ENCODE data around the gene ROR1.

ROR1 gene

GRCh38 chr1:63885899-63886298 is 112.1 kb downstream of the ROR1 start:
- Histone ChIP-seq H3K36me3 (ENCODE audit: control insufficient read depth in 2 of 2, insufficient read depth in 1 of 2, low read length in 2 of 2) (no peaks in the 10 kb centered on the region), H3K4me3 (ENCODE audit: low read depth, low read length) (no peak overlapping the region), H3K27ac (ENCODE audit: extremely low read depth, low read depth, low read length) (no peak overlapping the region), H3K4me1 (ENCODE audit: control insufficient read depth, insufficient read depth, low read length) (peaks cover 4% of the 10 kb centered on the region; the same call in 1 of the 2 replicates), H3K9me3 (ENCODE audit: control insufficient read depth, insufficient read depth, low read depth, low read length) (no peaks in the 10 kb centered on the region)
- CTCF ChIA-PET, result interaction anchor here (0.6 to 0.9 kb wide), 2 partner anchors 251 to 384 kb away, joined by 3 to 4 read pairs; no protein-coding TSS in a partner anchor
- TF ChIP-seq ZNF768 (tag by site-specific recombination; IDR thresholded peaks at IDR 0.05) (no peak), ZNF623 (tag by site-specific recombination; IDR thresholded peaks at IDR 0.05) (no peak), ZNF473 (tag by site-specific recombination; IDR thresholded peaks at IDR 0.05) (no peak), PBX3 (CRISPR knock-in tag; IDR thresholded peaks at IDR 0.05) (no peak), TRIM28 (IDR thresholded peaks at IDR 0.05; ENCODE audit: borderline replicate concordance, low read length) (no peak), ZBTB17 (tag by site-specific recombination; IDR thresholded peaks at IDR 0.05) (no peak), ZNF354C (tag by site-specific recombination; IDR thresholded peaks at IDR 0.05; ENCODE audit: borderline replicate concordance, low read depth) (no peak), ZBTB8A (tag by site-specific recombination; IDR thresholded peaks at IDR 0.05) (no peak), EGR2 (tag by site-specific recombination; IDR thresholded peaks at IDR 0.05; ENCODE audit: low read depth) (no peak), ZEB2 (tag by site-specific recombination; IDR thresholded peaks at IDR 0.05) (no peak), ZNF10 (tag by site-specific recombination; IDR thresholded peaks at IDR 0.05) (no peak), ZNF433 (tag by site-specific recombination; IDR thresholded peaks at IDR 0.05; ENCODE audit: low read depth) (no peak), ZSCAN16 (tag by site-specific recombination; IDR thresholded peaks at IDR 0.05) (no peak), IKZF3 (tag by site-specific recombination; IDR thresholded peaks at IDR 0.05) (no peak)
- POLR2A ChIA-PET, result no interaction called here

GRCh38 chr1:63886340-63886739 is 112.5 kb downstream of the ROR1 start:
- no peaks in the 10 kb centered on the region for H3K36me3 ChIP-seq (ENCODE audit: control insufficient read depth in 2 of 2, insufficient read depth in 1 of 2, low read length in 2 of 2)
- CTCF ChIA-PET, result interaction anchor here (0.6 kb wide), 1 partner anchor 383 kb away, joined by 3 read pairs; no protein-coding TSS in a partner anchor
- H3K4me3 ChIP-seq (ENCODE audit: low read depth, low read length), result no peak overlapping the region
- H3K27ac ChIP-seq (ENCODE audit: extremely low read depth, low read depth, low read length), result no peak overlapping the region
- no peaks in the 10 kb centered on the region for H3K9me3 ChIP-seq (ENCODE audit: control insufficient read depth, insufficient read depth, low read depth, low read length)
- POLR2A ChIA-PET, result no interaction called here
- peaks cover 4% of the 10 kb centered on the region; the same call in 1 of the 2 replicates for H3K4me1 ChIP-seq (ENCODE audit: control insufficient read depth, insufficient read depth, low read length)
- no peak for TF ChIP-seq ZNF202 (tag by site-specific recombination; IDR thresholded peaks at IDR 0.05; ENCODE audit: borderline replicate concordance)
- no peak for TF ChIP-seq ZFHX2 (tag by site-specific recombination; conservative IDR thresholded peaks at IDR 0.05)
- TF ChIP-seq ZNF274 (IDR thresholded peaks at IDR 0.05; ENCODE audit: low read length), result no peak
- TF ChIP-seq ZNF274 (tag by site-specific recombination; IDR thresholded peaks at IDR 0.05; ENCODE audit: borderline replicate concordance), result no peak
- TF ChIP-seq RBAK (tag by site-specific recombination; IDR thresholded peaks at IDR 0.05), result no peak
- TF ChIP-seq ZNF544 (tag by site-specific recombination; IDR thresholded peaks at IDR 0.05), result no peak
- no peak for TF ChIP-seq ZNF157 (tag by site-specific recombination; IDR thresholded peaks at IDR 0.05)
- no peak for TF ChIP-seq SCRT2 (tag by site-specific recombination; IDR thresholded peaks at IDR 0.05)
- no peak for TF ChIP-seq ZNF2 (tag by site-specific recombination; IDR thresholded peaks at IDR 0.05)
- no peak for TF ChIP-seq SP3 (tag by site-specific recombination; IDR thresholded peaks at IDR 0.05)
- no peak for TF ChIP-seq SALL2 (tag by site-specific recombination; IDR thresholded peaks at IDR 0.05; ENCODE audit: borderline replicate concordance)
- no peak for TF ChIP-seq ZNF302 (tag by site-specific recombination; IDR thresholded peaks at IDR 0.05; ENCODE audit: low read depth)
- TF ChIP-seq ZNF629 (tag by site-specific recombination; IDR thresholded peaks at IDR 0.05), result no peak
- TF ChIP-seq ZNF423 (tag by site-specific recombination; IDR thresholded peaks at IDR 0.05), result no peak

All from HEK293 (cell line).